HFF-Myc (cell line): ENCODE results near the gene BACH2.

Experiments used
- DNase-seq: peaks from one replicate; pipeline ENCODE4 v3.0.0-alpha.2; 2011; ENCODE audit warnings: low read depth; ENCODE audit errors: extremely low read depth
- H3K4me3 ChIP-seq: replicated peaks from 2 replicates; pipeline ENCODE4 v1.5.1; 2011; ENCODE audit warnings: low read depth, mild to moderate bottlenecking, control low read depth, low read length
- TF ChIP-seq, protein P1 (sequence below): IDR thresholded peaks from 2 replicates; pipeline ENCODE4 v1.5.1; 2012; ENCODE audit warnings: mild to moderate bottlenecking, low read depth, low read length, control low read depth; ENCODE audit errors: missing control alignments

BACH2 gene

DNA sequence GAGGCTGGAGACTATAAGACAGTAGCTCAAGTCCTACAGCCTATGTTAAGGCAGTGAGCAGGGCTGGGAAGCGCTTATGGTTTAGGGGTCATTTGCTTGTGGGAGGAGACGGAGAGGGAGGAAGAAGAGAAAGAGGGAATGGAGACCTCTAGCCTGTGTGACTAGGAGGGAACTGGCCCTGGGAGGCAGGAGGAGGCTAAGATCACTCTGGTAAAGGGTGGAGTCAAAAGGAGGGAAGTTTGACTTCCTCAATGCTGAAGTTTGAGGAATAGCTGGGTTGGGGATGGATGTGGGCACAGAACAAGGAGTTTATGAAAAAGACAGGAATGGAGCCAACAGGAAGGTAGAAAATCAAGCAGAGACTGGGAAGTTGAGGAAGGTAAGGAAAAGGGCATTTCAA lies 6.4 kb upstream of the BACH2 start:
- no peak overlapping the region for H3K4me3 ChIP-seq
- no peak for DNase-seq
- TF ChIP-seq, protein P1, sequence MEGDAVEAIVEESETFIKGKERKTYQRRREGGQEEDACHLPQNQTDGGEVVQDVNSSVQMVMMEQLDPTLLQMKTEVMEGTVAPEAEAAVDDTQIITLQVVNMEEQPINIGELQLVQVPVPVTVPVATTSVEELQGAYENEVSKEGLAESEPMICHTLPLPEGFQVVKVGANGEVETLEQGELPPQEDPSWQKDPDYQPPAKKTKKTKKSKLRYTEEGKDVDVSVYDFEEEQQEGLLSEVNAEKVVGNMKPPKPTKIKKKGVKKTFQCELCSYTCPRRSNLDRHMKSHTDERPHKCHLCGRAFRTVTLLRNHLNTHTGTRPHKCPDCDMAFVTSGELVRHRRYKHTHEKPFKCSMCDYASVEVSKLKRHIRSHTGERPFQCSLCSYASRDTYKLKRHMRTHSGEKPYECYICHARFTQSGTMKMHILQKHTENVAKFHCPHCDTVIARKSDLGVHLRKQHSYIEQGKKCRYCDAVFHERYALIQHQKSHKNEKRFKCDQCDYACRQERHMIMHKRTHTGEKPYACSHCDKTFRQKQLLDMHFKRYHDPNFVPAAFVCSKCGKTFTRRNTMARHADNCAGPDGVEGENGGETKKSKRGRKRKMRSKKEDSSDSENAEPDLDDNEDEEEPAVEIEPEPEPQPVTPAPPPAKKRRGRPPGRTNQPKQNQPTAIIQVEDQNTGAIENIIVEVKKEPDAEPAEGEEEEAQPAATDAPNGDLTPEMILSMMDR: no peak

DNA sequence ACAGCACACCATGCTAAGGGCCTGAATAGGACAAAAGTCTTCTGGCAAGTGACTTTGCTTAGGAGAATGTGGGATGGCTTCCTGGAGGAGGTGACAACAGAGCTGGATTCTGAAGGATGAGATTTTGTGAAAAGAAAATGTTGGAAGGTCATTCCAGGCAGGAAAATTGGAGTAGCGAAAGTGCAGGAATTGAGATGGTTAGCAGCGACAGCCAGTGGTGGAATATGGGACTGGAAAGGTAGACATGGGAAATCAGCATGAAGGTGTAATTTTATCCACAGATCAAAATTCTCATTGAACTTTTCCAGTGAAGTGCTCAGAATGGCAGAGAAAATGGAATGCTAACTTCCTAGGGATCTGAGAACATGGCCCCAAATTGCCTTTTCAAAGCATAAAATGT lies 5.7 kb upstream of the BACH2 start:
- DNase-seq: no peak
- TF ChIP-seq, protein P1: no peak

DNA sequence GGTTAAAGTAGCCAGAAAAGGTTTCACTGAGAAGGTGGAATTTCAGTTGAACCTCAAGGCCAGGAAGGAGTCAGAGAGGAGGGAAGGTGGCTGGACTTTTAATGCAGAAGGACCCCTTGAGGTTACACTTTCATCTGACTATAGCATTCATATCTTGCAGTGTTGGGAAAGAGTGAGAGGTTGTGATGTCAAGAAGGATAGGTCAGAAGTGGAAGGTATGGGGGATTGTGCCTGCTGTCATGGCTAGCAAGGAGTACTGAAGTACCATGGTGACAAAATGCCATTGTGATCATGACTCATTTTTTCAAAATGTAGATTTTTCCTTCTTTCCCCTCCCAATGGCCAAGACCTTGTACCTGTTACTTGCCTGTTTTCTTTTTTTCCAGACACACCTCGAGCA lies 5.2 kb upstream of the BACH2 start:
- TF ChIP-seq, protein P1: no peak
- H3K4me3 ChIP-seq: no peak overlapping the region

More for the DNA sequence above, 5.7 kb upstream of the BACH2 start:
- H3K4me3 ChIP-seq: no peak overlapping the region

DNA sequence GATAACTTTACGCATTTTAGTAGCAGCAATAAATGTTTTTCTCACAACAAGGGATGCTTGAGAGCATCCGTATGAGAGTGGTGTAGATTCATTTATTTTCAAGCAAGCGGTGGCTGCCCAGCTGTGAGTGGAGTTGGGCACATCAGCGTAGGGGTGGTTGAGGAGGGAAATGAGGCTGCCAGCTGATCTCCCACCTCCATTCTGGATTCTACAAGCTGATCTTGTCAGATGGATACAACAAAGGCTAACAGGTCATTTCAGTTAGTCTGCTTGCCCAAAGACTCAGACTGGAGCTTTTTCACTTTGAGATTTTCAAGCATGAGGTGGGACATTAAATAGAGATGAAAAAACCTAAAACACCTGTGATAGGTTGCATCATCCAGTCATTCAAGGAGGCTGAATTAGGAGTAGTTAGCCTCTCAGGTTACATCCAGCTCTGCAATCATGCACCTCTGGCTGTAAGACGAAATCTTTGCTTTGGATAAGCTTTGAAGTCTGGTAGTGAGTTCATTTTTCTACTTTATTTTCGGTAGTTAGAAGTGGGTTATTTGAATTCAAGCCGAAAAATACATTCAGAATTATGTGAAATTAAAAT lies 1.9 kb upstream of the BACH2 start:
- no peak overlapping the region for H3K4me3 ChIP-seq
- TF ChIP-seq, protein P1: no peak
- no peak for DNase-seq

More for the DNA sequence above, 5.2 kb upstream of the BACH2 start:
- DNase-seq: no peak

DNA sequence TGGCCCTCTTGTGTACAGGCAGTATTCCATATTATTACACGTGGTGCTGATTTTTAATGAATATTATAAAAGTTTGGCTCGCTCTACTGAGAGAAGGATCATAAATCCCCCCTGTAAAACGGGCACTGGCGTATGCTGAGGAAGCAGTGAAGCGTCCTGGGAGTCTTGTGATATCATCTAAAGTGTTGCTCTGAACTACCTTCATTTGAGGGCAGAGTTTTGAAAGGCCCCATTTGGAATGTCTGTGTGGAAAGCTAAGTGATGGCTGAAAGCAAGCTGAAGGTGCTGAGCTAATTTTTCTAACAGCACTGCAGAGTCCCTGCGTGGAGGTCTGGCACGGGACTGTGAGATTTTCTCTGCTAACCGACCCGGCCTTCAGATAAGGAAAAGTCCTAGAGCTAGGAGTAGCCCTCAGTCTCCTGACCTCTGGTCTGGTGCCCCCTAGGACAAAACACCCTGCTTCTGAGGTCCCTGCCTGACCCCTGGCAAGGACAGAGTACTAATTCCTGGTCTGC lies 1.3 kb upstream of the BACH2 start:
- DNase-seq: no peak
- TF ChIP-seq, protein P1: no peak
- H3K4me3 ChIP-seq: no peak overlapping the region

DNA sequence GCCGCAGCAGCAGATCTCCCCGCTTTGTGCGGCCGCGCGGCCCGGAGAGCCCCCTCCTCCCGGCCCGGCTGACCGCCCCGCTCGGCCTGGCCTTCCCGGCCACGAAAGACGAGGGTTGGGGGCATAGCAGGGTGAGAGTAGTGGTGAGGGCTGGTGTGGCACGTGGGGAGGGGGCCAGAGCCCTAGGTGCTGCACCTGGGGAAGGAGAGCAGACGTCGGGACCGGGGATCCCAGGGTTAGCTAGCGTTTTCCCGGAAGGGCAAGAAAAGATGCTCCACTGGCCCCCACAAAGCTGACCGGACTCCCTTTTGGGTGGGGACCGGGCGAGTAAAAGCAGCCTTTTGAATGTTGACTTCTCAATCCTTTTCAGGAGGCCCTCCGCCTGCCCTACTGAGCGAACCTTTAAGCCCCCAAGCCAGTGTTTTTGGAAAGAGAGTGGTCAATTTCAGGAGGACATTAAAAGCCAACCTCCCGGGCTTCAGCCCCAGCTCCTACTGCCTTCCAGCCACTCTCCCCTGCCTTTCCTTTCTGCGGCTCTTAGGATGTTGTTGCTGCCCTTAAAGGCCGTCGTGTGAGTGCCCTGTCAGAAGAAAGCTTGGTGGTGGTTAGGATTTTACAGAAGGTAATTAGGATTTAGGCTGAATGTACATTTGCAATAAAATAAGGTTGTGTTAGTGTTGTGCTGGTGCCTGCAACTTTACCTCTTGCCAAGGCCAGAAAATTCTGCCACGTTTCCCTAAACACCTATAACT lies 648 bp upstream of the BACH2 start:
- no peak for DNase-seq
- TF ChIP-seq, protein P1: no peak
- peak overlapping the region; percentile 48 for H3K4me3 ChIP-seq
